G401.6 (cell line): ENCODE measurements around the gene CNNM2.
"Not testable (repeated sequence)": the region's sequence is repeated elsewhere in the genome, so short reads cannot be mapped to it uniquely, and the experiment has no call there.

Experiments
- FAIRE-seq: peaks from 2 replicates; lab custom pipeline; 2012; peaks lifted over from hg19 to GRCh38; lab: Jason Lieb, UNC

The CNNM2 gene

DNA sequence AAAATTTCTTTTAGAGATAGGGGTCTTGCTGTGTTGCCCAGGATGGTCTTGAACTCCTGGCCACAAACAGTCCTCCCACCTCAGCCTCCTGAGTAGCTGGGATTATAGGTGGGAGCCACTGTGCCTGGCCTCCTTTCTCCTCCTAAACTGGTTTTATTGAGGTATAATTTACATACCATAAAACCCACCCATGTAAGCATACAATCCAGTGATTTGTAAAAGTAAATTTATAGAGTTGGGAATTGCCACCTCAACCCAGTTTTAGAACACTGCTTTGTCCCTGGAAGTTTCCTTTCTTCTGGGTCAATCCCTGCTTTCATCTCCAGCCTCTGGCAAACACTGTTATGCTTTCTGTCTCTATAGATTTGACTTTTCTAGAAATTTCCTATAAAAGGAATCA, 49.0 kb downstream of the CNNM2 start:
- FAIRE-seq = no peak

DNA sequence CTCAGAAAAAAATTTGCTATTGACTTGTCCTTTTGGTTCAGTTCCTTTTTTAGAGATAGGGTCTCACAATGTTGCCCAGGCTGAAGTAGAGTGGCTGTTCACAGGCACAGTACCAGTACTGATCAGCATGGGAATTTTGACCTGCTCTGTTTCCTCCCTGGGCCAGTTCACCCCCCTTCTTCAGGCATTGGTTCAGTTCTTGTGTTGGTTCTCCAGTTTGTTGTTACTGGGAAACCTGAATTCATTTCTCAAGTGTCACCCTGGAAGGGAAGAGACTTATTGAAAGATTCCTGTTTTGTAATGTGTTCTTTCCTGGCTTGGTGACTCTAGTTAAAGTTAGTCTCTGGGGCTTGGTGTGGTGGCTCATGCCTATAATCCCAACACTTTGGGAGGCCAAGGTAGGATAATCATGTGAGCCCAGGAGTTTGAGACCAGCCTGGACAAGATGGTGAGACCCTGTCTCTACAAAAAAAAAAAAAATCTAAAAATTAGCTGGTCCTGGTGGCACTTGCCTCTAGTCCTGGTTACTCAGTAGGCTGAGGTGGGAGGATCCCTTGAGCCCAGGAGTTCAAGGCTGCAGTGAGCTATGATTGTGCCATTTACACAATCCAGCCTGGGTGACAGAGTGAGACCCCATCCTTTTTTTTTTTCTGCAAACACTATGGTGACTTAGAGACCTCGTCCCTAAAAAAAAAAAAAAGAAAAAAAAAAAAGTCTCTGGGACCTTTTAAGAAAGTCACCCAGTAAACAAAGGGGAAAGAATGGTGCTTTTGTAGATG, 52.7 kb downstream of the CNNM2 start:
- no peak for FAIRE-seq

DNA sequence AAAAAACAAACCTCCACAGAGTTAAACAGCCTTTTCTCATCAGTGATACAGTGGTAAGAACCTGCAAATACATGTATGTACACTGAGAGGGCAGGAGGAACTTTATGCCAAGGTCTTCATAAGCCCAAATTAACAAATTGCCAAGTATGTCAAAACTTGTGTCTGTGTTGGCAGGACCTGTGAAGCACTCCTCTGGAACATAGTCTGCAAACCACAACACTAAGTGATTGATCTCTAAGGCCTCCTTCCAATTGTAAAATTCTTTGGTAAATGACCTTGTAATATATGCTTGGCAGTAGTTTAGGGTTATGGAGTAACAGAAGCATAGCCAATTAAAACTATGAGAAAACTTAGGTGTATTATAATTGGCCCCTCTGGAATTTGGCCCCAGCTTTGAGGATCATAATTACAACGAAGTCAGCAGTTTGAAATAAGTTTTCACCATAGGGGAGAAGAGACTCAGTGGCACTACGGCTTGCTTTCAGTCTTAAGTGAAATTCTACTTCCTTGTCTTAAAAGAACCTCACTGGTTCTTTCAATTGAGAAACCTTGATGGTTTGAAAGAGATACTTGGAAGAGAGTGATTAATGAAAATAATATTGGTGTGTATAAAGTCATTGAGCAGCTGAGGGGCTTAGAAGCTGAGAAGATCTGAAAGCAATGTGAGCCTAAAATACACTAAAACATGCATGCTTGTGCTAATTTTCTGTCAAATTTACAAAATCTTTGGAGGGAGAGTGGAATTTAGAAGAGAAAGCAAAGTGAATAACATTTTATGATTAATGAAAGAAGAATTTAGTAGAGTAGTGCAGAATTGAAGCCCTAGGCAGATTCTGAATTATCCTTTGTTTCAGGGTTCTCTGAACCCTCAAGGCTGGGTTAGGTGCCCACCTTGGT, 57.6 kb downstream of the CNNM2 start:
- FAIRE-seq = no peak

DNA sequence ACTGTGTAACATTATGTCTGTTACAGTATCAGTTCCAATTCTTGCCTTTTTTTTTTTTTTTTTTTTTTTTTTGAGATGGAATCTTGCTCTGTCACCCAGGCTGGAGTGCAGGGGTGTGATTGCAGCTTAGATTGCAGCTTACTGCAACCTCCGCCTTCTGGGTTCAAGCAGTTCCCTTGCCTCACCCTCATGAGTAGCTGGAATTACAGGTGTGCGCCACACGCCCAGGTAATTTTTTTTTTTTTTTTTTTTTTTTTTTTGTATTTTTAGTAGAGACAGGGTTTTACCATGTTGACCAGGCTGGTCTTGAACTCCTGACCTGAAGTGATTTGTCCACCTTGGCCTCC, 58.3 kb downstream of the CNNM2 start:
- FAIRE-seq = not testable (repeated sequence)

DNA sequence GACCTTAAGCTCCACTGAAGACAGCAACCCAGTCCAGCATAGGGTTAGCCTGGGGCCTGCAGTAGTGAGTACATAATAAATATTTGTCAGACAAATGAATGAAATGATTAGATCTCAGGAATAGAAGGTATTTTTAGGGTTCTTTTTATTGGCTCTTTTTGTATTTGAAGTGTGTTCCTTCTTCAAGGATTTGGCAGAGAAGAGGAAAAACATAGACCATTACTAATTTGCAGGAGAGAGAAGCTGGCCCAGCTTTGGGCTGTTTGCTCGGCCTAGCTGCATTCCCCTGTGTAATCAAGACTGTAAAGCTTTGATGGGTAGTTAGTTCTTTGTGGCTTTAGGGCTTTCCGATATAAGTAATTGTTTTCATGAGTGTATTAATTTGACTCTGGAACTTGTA, 64.2 kb downstream of the CNNM2 start:
- FAIRE-seq = no peak

DNA sequence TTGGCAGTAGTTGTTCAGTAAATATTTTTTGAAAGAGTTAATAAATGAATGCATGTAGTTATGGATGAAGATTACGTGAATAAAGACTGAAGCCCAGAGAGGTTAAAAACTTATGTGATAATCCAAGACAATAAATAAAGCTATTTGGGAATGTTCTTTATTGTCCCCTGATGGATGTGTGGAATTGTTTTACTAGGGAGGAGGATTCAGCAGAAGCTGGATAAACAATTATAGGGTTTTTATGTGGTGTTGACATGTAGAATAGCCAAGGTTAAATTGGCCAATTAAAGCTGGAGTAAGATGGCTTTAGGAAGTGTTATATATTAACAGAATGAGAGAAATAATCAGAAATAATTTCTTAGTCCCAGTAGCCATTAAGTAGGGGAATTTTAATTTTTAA, 66.0 kb downstream of the CNNM2 start:
- FAIRE-seq = no peak

DNA sequence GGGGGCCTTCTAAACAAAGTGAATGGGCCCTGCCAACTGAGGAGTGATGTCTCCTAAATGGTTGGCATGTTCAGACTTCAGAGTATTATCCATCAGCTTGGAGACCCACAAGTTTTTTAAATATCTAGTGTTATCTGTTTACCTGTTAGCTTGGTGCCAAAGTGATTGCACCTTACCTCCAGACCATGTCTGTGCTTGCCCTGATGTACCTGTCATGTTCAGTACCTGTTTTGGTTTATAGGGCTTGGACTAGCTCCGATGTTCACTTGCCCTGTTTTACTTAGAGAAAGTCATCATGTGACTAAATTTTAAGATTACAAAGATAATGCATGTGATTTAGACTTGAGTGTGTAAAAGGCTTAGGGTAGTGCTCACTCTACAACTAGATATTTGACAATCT, 67.7 kb downstream of the CNNM2 start:
- FAIRE-seq = no peak

DNA sequence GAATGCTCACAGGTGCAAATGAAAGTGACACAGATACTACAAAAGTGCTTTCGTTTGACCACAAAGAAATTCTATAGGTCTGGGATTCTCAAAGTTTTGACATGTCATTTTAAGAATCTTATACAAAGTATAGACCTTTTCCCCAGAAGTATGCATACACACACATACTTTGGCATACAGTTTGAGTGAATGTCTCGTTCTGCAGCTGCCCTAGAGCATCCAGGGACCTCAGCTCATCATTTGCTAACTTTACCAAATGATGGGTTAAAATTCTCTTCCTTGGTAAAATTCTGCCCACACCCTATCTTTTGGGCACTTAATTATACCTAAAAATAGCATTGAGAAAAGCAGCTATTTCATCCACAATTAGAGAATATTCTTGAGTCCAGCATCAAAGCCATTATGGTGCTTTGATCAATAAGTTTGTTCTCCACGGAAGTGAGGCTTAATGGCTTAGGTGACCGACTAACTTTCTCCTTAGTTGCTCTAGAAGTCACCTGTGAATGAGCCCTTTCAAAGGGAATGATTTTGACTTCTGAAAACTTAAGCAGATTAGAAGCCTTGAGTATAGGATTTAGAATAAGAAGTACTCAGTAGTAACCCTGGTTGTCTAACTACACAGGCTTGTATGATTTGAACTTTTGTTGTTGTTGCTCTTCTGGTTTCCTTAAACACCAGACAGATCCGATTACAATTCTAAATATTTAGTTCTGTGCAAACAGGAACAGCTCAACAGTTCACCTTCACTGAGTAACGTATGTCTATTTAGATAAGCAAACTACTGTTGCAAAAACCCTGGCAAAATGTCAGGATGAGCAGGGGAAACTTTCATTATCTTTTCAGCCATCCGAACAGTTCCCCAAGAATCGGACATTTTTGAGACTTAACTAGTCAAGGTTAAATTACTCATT, 70.6 kb downstream of the CNNM2 start:
- FAIRE-seq = no peak

DNA sequence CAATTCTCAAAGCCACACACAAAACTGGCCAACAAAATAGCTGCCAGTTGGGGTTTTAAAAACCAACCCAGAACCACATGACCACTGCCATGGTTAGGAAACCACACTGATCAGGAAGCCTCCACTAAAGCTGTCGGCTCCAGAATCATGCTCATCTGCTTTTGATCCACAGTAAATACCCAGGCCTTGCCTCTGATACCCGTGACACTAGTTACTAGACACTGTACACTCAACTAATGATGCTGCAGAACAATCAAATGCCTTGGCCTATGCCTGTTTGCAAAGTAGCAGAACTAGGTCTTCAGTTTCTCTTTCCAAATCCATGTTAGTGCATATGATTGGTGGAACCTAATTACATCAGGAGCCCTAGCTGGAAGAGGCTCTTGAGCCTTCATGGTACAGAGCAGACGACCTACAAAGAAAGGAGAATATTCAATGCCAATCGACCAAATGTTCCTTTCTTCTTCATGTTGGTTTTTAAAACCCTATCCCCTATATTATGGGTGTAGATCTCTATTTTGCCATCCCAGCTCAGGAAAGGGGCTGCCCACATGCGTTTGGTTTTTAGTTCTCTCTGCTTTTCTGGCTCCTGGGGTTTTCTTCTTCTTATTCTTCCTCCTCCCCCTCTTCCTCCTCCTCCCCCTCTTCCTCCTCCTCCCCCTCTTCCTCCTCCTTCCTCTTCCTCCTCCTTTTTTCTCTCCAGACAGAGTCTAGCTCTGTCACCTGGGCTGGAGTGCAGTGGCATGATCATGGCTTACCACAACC, 76.6 kb downstream of the CNNM2 start:
- FAIRE-seq = no peak

DNA sequence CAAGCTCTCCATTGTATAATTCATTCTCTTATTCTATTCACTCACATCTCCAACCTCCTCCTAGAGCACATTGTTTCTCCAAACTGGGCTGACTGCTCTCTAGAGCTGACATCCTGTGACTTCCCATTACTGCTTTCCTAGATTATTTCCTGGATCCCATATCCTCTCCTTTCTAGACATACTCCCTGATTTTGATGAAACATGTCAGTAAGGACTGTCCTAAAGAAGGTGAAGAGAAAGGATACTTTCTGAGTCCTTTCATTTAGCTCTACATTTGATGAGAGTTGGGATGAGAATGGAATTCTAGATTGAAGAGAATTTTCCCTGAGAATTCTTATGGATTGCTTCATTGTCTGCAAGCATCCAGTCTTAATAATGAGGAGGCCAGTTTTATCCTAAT, 78.8 kb downstream of the CNNM2 start:
- FAIRE-seq = no peak

DNA sequence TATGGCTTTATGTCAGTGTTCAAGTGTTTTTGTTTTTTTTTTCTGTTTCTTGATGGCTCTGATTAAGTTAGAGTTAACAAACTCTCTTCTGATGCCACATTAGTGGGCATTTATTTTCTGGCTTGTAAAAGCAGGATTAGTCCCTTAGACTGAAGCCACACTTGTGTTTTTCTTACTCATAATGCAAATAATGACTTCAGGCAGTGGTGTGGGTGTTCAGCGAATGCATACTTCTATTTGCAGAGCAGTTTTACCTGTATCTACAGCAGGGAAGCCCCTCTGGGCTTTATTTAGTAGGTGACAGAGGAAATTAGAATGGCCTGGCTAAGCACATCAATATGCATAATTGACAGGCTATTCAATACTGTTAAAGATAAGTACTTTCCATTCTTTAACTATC, 79.9 kb downstream of the CNNM2 start:
- no peak for FAIRE-seq

DNA sequence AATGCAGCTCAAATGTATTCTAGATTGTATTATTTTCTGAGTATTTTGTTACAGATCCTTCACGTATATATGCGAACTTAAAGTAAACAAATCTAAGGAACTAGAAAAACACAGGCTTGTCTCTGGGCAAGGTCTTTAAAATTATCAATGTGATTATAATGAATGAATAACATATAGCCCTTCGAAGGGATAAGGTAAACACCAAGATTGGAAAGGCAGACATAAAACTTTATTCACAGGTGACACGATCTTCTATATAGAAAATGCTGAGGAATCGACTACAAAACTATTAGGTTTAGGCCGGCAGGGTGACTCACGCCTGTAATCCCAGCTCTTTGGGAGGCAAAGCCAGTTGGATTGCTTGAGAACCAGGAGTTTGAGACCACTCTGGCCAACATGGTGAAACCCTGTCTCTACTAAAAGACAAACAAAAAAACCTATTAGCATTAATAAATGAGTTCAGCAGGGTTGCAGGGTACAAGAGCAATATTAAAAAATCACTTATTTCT, 80.4 kb downstream of the CNNM2 start:
- FAIRE-seq = no peak

DNA sequence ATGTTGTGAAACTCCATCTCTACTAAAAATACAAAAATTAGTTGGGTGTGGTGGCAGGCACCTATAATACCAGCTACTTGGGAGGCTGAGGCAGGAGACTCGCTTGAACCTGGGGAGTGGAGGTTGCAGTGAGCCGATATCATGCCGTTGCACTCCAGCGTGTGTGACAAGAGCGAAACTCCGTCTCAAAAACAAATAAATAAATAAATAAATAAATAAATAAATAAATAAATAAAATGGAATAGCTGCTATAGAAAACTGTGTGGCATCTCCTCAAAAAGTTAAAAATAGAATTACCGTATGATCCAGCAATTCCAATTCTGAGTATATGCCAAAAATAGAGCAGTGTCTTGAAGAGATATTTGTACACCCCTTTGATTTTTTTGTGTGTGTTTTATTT, 82.0 kb downstream of the CNNM2 start:
- FAIRE-seq = not testable (repeated sequence)

DNA sequence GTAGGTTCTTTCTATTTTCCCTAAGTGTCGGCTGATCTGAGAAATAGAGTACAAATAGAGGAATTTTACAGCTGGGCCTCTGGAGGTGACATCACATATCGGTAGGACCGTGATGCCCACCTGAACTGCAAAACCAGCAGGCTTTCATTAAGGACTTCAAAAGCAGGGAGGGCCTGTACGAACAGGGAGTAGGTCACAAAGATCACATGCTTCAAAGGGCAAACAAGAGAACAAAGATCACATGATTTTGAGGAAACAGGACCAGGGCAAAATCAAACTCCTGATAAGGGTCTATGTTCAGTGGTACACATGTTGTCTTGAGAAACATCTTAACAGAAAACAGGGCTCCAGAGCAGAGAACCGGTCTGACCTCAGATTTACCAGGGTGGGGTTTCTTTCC, 88.9 kb downstream of the CNNM2 start:
- no peak for FAIRE-seq

DNA sequence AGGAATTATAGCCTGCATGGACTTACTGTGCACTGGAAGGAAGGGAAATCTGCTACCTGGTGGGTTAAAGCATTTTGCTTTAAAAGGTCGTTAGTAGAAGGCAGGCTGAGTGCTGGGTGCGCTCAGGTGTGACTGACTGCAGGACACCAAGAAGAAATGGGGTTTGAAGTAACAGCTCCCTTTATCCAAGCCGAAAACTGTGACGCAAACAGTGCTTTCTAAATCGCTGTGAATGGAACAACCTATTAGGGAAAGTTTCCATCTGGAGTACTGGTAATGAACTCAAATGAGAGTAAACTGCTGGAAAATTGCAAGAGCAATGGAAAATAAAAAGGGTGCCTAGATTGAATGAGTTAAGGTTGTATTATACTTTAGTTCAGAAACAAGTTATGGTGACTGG, 95.3 kb downstream of the CNNM2 start:
- FAIRE-seq = no peak

DNA sequence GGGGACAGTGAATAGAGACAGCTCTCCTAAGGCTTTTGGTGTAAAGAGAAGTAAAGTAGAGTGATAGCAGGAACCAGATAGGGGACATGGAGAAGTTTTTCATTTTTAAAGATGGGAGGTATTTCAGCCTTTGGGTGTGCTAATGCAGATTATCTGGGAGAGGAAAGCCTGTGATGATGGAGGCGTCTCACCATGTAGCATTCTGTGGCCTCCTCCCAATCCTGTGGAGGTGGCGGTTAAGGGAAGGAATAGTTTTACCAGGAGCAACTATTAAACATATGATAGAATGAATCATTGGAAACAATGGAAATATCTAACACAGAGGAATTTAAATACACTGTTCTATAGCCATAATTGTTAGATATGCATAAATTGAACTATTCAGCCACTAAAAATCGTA, 101.3 kb downstream of the CNNM2 start:
- no peak for FAIRE-seq

DNA sequence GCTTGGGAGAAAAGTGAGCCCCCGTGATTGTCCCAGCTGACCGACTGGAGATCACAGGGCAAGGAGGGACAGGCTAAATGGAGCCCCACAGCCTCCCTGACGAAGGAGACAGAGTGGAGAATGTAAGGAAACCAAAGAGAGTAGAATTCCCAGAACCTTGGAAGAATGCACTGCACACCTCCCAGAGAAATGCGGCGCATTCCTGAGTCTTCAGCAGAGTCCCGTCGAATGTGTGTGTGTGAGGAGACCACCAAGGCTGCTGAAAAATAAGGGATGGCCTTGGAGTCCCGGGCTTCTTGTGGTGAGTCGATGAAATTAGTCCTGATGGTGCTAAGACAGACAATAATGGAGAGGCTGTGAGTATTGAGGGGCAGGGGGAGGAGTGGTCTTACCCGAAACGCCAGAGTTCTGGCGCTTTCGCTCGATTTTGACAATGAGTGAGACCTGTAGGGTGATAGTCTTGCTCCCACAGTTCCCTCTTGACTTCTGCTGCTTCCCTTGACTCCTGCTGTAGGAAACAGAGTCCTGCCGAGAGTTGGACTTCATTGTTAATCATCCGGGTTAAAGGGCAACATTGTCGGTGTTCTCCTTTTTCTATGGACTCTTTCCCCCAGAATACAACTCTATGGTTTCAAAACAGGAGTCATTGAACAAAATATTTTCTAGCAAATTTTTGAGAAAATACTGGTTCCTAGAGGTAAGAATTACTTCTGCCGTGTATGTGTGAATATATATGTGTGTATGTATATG, 103.2 kb downstream of the CNNM2 start:
- FAIRE-seq = no peak

DNA sequence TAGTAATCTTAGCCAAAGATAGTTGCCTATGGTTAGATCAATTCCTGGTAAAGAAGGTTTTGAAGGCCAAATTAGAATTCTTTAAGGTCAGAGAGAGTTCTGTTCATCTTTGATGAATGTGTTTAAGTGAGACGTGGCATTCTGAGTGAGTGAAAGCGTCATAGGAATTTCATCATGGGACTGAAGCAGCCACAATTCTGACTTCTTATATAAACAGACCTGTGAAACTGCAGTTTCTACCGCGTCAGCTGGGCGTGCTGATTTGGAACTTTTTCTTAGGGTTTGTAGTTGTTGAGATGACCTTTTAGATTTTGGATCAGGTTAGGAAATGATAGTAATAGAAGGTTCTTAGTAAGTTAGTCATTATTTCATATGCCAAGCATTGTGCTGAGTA, 103.8 kb downstream of the CNNM2 start:
- no peak for FAIRE-seq

DNA sequence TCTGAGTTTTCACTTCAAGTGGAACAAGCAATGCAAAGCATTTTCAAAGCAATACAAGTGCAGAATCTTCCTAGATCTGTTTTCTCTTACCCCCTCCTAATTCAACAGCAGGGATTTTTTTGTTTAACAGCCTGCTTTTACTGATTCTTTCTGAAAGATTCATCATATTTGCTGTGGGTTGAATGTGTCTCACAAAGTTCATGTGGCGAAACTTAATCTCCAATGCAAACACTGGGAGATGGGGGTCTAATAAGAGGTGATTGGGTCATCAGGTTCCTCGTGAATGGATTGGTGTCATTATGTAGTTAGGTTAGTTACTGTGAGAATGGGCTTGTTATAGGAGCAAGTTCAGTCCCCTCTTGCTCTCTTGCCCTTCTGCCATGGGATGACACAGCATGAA, 107.6 kb downstream of the CNNM2 start:
- FAIRE-seq = no peak

DNA sequence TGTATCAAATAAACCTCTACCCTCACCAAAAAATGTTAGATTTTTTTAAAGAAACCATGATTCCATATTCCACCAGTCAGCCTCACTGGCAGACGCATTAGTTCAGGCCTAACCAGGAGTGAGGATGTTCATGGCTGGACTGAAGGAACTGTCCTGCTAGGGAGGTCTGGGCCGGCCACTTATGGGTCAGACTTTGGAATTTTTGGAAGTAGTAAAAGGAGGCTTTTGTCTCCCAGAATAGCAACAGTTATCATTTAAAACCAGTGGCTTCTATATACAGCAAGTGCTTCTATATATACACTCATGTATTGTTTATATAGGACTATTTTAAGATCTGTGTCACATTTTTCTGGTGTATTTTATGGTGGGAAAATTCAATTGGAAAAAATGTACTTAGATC, 120.5 kb downstream of the CNNM2 start:
- no peak for FAIRE-seq

DNA sequence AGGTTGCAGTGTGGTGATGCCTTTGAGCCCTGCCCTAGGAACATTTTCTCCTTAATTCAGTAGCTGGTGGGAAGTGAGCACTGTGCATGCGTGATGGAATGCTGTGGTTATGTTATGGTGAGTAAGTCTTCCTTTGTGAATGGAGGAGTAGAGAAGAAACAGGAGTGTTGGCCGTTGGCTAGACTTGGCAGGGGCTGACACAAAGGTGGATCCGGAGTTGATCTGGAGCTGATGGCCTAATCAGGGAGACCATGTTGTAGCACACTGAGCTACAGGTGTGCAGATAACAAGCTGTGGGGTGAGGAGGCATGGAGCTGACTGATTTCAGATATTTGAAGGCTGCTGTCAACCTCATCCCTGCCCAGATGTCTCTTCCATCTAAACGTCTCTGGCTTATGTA, 122.3 kb downstream of the CNNM2 start:
- no peak for FAIRE-seq
